Kidney capillary endothelial cell (primary cell): Measurements from ENCODE around the gene JMJD1C.
"Not testable (repeated sequence)": the region's sequence is repeated elsewhere in the genome, so short reads cannot be mapped to it uniquely, and the experiment has no call there.

ENCODE experiments used
- DNase-seq: peaks from one replicate; pipeline ENCODE4 v3.0.0-alpha.2; 2018; ENCODE audit warnings: low spot score

The JMJD1C gene

DNA sequence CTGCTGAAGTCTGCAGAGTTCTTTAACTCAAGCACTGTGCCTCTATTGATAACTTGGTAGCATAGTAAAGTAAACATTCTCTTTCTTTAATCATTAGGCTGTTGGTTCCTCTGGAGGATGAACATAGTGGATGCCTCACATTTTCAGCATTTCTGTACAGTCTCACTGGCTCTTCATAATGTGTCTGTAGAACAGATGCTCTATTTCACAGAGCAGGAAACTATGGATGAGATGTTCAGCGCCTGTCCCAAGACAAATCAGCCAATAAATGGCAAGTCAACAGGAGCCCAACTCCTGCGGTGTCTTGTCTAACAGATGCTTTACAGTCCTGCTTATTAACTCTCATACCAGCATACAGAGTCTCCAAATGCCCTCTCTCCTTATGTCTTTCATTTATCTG is 296.2 kb downstream of the JMJD1C start:
- no peak for DNase-seq

DNA sequence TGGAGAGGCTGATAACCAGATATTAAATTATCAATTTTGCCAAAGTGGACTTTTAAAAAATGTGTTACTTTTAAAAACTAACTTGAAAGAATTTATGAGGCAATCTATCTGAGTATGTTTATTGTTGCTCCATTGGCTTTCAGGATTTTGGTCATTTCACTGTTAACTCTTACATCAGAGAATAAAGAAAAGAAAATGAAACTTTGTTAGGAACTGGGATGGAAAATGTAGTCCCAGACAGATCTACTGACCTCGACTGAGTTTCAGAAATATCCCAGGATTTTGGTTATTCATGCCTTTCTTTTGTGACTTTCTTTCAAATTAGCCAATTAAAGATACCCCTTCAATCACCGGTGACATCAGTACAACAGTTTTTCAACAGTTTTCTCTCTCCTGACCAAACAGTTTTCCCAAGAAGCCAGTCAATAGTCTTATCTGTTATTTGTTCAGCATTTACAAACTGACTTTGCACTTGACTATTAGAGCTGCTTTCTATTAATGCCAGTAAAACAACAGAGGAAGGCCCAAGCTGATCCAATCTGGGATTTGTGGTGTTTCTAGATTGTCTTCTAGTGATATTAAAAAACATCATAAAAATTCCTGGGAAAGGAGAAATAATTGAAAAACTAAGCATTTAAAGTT is 296.8 kb downstream of the JMJD1C start:
- no peak for DNase-seq

DNA sequence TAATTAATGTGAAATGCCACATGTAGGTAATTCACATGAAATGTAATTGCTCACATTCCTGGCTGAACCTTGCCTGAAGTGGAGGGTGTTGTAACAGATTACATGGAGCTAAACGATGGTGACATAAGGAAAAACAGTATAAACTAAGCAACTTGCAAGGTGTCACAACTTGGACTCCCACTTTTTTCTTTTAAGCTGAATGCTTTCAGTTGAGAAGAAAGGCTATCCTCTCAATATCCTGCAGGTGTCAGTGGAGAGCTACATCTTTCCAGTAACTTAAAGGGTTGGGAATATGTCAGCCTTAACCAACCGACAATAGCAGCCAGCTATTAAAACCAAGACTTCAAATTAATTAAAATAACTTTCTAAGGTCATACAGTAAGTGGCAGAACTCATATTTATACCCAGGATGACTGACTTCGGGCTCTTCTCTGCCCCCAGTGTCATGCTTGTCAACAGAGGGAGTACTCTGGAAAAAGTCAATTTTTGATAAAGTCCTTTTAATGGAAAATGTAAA is 299.0 kb downstream of the JMJD1C start:
- peak; percentile 65 for DNase-seq

DNA sequence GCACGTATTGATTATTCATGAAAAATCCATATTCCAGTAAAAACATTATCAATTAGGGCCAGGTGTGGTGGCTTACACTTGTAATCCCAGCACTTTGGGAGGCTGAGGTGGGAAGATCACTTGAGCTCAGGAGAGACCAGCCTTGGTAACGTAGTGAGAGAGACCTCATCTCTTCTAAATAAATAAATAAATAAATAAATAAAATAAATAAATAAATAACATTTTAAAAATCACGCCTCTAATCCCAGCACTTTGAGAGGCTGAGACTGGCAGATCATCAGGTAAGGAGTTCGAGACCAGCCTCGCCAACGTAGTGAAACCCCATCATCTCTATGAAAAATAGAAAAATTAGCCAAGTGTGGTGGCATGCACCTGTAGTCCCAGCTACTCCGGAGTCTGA is 300.5 kb downstream of the JMJD1C start:
- no peak for DNase-seq

DNA sequence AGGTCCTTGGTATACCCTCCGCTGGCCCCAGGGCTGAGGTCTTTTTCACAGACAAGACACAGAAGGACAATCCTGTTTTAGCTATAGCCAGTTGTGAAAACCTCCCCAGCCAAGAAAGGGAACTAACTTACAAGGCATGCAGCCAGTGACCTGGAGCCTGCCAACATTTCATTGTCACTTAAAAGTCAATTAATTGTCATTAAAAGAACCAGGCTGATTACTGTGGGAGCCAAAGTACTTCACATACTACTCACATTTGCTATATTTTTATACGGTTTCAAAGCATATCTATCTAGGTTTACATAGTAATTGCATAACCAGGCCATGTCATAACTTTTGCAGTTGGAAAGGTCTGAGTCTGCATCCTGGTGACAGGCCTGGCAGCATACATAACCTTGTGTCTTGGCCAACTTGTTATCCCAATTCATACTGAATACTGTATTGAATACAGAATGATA is 301.6 kb downstream of the JMJD1C start:
- no peak for DNase-seq

DNA sequence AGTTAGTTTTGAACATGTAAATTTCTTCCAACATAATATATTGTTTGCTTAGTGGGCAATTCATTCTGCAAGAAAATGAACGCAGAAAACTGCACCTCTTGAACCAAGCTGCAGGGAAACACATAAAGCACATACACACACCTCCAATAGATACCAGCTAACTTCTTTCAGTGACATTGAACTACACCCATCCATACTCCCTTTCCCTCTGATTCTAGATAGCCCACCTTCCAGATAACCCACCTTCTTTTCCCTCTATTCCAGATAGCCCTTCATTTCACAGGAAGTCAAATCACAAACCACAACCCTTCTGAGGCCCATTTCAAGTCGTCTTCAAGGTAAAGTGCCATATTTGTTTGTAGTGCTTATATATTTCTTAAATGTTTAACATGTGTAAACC is 304.2 kb downstream of the JMJD1C start:
- no peak for DNase-seq

DNA sequence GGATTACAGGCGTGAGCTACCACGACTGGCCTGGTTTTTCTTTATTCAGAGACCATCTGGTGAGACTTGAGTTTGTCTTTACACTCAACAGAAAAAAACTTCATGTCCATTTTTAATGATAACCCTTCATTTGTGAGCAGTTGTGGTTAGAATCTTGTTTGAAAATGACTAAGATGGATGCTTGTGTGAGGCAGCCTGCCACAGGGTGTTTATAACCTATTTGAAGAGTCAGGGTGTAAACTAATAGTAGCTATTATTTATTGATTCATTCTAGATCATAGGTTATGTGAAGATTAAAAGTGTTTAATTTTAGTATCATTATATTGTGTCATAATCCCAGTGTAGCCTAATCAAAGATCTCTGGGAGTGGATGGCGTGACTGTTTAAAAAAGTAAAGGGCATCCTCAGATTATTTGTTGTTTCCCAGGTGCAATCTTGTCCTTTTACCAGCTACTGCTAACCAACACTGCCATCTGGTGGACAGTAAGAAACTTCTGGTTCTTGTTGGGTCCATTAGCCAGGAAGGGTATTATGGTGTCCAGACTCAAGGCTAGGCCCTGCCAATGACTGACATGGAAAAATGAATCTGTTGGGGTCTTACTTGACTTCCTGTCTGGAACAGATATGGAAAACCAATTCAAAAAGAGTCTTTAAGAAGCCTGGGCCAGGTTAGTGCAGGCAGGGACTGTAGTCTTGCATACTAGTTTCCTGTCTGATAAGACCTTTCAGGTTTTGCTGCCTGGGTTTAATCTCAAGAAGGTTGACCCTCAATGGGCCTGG is 307.7 kb downstream of the JMJD1C start:
- peak; percentile 78 for DNase-seq

DNA sequence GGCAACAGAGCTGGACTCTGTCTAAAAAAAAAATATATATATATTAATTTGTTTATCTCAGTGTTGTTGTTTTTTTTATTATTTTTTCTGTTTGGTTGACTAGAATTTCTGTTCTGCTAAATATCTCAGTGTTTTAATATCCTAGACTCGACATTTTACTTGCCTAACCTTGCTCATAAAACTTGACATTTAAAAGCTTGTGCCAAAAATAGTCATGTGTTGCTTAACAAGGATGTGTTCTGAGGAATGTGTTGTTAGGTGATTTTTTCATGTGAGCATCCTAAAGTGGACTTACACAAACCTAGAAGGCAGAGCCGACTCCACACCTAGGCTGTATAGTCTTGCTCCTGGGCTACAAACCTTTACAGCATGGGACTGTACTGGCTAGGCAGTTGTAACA is 309.5 kb downstream of the JMJD1C start:
- no peak for DNase-seq

DNA sequence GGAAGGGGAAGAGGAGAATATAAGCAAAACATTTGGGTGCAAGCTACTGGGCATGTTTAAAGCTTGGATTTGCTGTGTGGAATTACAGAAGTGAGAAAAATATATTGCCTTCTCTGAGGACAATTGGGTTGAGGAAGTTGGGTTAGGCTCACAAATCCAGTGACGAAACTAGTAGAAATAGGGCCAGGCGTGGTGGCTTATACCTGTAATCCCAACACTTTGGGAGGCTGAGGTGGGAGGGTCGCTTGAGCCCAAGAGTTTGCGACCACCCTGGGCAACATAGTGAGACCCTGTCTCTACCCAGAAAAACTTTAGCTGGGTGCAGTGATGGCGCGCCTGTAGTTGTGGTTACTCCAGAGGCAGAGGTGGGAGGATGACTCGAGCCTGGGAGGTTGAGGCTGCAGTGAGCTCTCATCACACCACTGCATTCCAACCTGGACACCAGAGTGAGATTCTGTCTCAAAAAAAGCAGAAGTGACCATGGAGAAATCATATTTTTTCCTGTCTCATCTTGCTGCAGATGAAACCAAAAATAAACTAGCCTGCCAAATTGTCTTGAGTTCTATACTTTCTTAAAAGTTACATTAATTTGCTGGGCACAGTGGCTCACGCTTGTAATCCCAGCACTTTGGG is 310.3 kb downstream of the JMJD1C start:
- no peak for DNase-seq

DNA sequence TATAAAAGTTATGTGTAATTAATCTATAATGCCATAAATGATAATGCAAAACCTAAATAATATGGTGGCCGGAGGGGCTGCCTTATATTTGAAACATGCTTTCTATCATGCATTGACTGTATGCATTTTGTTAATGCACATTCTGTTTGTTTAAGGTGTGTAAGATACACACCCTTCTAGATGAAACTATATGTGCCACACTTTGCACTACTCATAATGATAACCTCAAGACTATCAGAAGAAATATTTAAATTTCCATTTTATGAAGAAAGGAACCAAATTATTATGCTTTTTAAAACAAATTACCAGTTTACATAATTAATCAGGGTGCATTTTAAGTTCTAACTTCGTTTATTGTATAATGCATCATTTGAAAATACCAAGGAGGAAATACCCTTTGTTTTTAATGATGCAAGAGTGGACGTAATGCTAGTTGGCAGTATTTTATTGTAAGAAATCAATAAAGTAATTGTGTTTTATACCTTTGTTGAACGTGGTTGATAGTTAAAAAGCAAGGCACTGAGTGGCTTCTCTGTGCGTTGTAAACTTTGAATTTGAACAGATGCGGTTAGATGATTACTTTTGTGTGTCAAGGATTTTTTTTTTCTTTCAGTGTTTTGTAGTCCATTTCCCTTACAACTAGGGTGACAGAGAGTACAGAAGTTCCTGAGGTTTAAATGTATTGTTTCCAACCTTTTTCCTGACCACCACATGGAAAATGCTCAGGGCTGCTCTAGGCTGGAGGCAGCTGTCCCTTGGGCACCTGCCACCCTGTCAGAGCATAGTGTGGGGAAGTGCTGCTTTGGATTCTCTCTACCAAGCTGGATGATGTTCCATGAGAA is 311.0 kb downstream of the JMJD1C start:
- no peak for DNase-seq

DNA sequence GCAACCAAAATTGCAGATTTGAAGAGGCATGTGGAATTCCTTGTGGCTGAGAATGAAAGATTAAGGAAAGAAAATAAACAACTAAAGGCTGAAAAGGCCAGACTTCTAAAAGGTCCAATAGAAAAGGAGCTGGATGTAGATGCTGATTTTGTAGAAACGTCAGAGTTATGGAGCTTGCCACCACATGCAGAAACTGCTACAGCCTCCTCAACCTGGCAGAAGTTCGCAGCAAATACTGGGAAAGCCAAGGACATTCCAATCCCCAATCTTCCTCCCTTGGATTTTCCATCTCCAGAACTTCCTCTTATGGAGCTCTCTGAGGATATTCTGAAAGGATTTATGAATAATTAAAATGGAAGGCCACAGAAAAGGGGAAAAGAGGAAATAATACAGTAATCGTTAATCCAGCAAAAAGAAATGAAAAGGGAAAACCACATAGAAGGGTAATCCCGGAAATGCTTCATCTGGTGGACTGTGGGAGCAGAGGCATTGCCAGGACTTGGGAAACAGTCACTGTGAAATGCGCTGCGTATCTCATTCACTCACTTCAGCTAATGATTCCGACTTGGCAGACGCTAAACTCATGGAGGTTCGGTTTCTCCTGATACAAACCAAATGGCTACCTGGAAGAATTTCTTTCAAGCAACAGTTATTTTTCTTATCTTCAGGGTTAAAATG is 311.8 kb downstream of the JMJD1C start:
- not testable (repeated sequence) for DNase-seq

DNA sequence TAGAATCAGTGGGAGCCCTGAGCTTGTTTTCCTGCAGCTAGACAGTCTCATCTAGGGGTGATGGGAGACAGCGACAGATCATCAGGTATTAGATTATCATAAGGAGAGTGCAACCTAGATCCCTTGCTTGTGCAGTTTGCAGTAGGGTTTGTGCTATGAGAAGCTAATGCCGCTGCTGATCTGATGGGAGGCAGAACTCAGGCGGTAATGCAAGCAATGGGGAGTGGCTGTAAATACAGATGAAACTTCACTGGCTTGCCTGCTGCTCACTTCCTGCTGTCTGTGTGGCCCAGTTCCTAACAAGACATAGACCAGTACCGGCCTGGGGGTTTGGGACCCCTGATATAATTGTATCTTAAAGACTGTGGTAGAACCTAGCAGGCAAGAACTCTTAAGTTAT is 315.0 kb downstream of the JMJD1C start:
- DNase-seq = no peak

DNA sequence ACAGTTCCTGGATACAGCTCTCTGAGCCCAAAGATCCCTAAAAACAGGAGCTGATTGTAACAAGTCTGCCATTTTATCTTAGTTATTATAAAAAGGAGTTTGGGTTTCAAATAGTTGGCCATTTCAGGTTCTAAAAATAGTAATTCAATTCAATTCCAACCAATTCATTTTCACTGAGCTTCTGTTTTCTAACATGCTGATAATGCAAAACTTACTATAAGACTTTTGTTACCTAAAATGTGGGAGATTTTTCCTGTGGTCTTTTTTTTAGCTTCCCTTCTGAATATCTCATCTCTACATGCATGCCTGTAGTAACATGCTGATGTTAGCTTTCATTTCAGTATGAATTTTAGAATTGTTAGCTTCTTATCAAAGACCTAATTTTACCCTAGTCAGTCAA is 319.3 kb downstream of the JMJD1C start:
- DNase-seq = no peak

DNA sequence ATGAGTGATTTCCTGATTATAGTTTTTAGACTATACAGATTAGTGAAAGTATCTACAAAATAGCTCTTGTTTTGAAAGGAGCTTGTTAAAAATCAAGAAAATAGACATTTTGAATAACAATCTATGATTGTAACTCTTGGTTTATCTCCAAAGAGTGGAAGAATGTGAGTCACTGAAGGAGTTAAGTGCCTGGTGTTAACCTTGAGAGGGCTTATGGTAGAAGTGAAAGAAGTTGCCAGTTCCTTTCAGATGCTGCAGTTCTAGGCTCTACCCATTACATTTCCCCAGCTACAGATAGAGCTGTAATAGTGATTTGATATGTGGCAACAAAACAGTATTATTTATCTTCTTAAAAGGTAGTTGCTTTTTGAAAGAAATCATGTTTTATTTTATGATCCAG is 320.0 kb downstream of the JMJD1C start:
- DNase-seq = no peak

DNA sequence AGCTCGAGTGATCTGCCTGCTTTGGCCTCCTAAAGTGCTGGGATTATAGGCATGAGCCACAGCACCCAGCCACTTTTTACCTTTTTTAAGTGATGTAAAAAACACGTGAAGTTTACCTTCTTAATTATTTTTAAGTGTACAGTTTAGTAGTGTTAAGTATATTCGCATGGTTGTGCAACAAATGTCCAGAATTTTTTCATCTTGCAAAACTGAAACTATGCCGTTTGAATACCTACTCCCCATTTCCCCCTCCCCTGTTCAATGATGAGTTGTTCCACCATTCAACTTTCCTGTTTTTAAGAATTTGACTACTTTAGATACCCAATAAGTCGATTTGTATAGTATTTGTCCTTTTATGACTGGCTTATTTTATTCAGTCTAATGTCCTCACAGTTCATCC is 321.8 kb downstream of the JMJD1C start:
- DNase-seq = no peak

DNA sequence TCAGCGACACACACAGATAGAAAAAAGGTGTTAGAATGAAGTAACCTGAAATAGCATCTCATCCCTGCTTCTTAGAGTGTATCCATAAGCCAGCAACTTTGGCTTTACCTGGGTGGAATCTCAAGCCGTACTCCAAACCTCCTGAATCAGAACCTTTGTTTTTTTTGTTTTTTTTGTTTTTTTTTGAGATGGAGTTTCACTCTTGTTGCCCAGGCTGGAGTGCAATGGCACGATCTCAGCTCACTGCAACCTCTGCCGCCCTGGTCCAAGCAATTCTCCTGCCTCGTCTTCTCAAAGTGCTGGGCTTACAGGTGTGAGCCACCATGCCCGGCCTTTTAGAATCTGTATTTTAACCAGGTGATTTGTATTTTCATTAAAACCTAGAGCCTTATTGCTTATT is 323.6 kb downstream of the JMJD1C start:
- DNase-seq = no peak

DNA sequence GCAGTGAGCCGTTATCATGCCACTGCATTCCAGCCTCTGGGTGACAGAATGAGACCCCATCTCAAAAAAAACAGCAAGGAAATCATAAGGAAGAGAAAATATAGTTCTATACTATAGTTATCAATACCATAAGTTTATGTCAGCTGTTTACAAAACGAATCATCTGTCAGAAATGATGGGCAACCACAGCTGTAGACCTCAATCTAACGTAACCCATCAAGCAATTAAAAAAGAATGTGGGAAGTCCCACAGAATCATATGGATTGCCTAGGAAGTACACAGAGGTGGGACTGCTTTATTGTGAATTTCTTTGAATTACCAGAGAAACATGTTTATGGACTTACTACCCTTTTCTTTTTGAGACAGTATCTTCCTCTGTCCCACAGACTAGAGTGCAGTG is 325.7 kb downstream of the JMJD1C start:
- no peak for DNase-seq

DNA sequence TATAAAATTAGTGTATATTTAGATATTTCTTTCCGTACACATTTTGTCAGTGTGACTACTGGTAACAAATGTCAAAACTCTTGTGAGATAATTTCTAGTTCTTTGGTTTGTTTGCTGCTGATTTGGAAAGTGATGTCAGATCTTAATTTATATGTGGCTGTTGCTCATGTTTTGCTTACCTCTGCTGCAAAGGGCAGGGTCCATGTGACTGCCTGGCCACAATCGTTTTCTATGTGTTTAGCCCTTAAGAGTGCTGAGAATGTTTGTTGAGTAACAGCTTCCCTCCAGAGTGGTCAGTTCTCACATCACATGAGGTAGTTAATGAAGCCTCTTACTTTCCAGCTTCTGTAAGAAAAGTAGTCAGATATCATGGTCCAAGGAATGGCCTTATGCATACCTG is 328.5 kb downstream of the JMJD1C start:
- no peak for DNase-seq

DNA sequence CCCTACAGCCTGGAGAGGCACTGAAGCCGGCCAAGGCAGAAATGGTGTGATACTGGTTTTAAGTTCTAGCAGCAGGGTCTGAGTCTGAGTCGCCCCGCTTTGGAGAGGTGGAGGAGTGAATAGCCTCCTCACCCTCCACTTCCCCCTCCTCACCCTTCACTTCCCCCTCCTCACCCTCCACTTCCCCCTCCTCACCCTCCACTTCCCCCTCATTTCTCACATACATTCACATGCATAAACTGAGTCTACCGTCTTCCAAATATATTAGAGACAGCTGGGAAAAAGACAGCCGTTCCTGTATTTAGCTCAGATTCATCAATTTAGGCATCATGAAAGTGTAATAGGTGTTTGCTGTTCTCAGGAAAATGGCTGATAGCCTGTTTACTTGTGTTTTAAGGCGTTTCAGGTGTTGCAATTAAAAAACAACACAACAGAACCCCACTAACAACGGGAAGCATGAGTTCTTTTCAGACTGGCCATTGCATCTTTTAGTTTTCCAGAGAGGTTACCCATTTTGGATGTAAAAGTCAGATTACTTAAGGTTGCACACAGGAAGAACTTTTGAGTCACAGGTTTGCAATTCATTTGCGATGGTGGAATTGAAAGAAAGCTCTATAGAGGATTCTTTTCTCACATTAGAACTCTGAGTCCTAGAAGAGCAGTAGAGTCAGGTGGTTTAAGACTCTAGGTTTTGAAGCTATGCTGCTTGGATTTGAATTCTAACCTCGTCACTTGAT is 331.8 kb downstream of the JMJD1C start:
- DNase-seq = peak; percentile 21

DNA sequence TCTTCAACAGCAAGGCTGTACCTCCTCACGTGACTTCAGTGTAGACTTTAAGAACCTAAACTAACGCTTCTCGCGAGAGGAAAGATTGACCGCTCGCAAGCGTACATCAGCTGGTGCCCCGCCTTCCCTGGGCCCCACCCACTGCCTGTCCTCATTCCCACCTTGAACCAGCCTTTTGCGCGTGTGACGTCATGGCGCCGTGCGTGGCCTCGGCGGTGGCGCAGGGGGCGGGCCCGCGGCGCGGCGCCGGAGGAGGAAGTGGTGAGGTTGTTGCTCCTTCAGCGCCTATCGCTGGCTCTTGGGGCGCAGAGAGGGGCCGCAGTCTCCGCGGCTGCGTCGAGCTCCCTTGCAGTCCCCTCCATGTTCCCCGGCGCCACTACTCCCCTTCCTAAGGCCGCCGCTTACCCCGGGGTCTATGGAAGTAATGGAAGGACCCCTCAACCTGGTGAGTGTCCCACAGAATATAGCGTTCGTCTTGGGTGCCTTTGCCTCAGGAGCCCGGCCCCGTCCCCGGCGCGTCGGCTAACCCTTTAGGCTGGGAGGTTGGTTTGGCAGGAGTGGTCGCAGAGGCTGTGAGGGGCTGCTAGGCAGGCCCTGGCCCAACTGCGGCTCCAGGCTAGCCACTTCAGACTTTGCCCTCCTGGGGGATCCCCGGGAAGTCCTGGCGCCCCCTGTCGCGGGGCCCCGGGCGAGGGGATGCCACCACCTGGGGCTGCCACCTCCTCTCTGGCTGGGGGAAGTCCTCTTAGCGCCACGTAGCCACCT is 332.5 kb downstream of the JMJD1C start, which contains the start of gene NRBF2:
Gene NRBF2 (plus strand): TSS at position 273 of the 765 bp plus-strand sequence. CDS start 143 bp downstream, at position 416.
- peak; percentile 98 for DNase-seq
